HG03575 (cell line): ENCODE results near the gene TXNDC15.

Experiments used
- ATAC-seq: cut with Tn5 transposase; IDR thresholded peaks from one replicate; pipeline ENCODE4 v1.9.1; 2021; ENCODE audit not compliant: unreplicated experiment, insufficient number of reproducible peaks, low FRiP score; ENCODE audit errors: extremely low read depth

TXNDC15 gene

GRCh38 chr5:134911285-134912206, 37.4 kb downstream of the TXNDC15 start:
- no peak for ATAC-seq

- ATAC-seq = no peak
Measured at GRCh38 chr5:134913254-134913653, 39.1 kb downstream of the TXNDC15 start.

- ATAC-seq = no peak
Measured at GRCh38 chr5:134913795-134914194, 39.6 kb downstream of the TXNDC15 start.

- no peak for ATAC-seq
Measured at GRCh38 chr5:134917070-134917815, 43.1 kb downstream of the TXNDC15 start.

- ATAC-seq = no peak
Measured at GRCh38 chr5:134918861-134919260, 44.7 kb downstream of the TXNDC15 start.

DNA sequence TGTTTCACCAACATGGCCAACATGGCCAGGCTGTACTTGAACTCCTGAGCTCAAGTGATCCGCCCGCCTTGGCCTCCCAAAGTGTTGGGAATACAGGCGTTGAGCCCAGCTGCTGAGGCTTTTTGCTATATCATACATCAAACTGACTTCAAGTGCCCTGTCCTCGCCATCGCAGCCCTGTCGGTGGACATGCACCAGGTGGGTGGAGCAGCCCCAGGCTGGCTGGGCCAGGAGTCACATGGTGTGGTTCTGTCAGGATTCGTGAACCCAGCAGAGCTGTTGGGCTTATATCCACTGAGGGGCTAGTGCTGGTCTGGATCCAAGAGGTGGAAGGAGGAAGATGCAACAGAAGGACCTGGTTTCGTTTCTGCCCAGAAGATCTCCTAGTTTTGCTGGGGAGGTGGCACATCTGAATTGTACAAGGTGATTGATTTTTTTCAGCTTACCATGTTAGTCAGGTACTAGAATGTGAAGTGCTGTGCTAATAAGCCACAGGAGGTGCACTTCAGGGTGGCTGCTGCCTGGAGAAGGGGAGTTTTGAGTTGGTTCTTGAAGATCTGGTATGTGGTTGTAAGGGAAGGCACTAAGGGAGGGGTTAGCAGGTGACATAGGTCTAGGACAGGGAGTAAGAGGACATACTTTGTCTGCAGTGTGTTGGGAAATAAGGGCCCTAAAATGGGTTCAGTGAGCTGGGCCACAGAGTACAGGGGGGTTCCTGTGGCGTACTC, 46.8 kb downstream of the TXNDC15 start:
- ATAC-seq = no peak

DNA sequence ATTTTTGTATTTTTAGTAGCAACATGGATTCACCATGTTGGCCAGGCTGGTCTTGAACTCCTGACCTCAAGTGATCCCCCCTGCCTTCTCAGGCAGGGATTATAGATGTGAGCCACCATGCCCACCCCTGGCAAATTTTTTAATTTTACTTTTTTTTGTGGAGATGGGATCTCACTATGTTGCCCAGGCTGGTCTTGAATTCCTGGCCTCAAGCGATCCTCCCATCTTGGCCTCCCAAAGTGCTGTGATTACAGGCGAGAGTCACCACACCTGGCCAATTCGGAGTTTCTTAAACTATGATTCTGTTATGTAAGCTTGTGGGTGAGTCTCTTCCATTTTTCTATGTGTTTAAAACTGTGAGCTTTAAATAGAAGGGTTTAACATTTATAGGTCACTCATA, 58.3 kb downstream of the TXNDC15 start:
- no peak for ATAC-seq

DNA sequence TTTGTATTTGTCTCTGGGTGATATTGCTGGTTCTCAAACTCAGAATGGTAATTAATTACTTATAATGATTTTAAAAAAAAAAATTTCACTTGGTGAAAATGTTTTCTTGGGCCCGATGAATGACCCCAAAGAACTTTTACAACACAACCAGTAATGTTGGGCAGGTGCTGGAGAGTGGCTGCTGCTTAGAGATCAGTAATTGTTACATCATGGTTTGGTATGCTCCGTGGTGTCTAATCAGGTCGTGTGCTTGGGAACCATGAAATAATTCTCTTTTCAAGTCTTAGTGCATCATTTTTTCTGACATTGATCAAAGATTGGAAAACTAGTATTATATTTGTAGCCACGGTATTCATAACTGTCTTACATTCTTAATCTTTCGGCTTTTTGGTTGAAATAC, 60.0 kb downstream of the TXNDC15 start:
- no peak for ATAC-seq

- no peak for ATAC-seq
Measured at GRCh38 chr5:134935711-134936602, 61.8 kb downstream of the TXNDC15 start.

- ATAC-seq = no peak
Measured at GRCh38 chr5:134937526-134937925, 63.4 kb downstream of the TXNDC15 start.

GRCh38 chr5:134938030-134938429, 63.9 kb downstream of the TXNDC15 start:
- ATAC-seq = no peak

DNA sequence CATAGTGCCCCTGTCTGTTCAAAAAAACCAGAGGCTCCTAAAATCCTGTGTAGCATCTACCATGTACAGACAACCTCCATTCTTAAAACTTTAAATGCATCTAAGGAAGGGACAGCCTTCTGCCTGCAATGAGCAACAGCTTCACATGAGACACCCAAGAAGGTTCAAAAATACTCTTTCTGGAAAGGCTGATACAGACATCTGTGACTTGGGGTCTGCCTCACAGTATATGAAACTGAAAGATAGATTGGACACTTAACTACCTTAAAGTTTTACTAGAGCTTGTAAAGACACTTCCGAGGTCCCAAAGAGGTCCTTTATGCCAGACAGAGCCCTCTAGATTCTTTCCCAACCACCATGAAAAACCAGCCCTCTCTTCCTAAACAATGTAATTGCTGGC, 65.3 kb downstream of the TXNDC15 start:
- ATAC-seq = no peak

- ATAC-seq = no peak
Measured at GRCh38 chr5:134943547-134943946, 69.4 kb downstream of the TXNDC15 start.

DNA sequence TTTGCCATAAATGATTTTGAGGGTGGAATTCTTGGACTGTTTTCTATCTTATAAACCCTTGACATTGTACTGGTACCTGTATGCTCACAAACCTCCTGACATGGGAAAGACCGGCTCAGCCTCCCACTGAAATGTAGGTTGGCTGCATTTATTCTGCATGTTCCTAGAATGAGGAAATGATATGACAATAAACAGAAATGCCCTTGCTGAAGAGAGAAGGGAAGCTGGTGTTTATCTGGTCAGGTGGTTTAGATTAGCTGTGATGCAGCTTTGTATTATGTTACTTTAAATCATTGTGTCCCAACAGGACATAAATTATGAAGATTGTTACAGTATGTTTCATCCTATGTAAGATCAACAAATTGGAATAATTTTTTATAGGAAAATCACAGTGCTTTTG, 70.5 kb downstream of the TXNDC15 start:
- no peak for ATAC-seq

DNA sequence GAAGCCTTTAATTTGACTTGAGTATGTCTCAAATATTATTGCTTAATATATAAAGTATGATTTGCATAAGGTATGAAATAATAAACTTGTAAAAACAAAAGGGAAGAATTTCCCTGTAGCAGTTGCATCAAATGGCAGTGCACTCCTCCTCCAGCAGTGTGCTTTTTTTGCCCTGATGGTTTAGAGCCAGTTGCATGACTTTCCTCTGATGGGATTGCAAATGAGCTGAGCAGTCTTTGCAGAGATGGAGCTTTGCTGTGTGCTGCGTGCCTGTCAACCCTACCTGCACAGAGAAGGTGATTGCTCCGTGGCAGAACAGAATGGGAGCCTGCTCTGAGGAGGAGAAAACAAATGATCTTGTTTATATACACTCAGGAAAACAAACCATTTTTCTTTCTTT, 70.9 kb downstream of the TXNDC15 start:
- no peak for ATAC-seq

DNA sequence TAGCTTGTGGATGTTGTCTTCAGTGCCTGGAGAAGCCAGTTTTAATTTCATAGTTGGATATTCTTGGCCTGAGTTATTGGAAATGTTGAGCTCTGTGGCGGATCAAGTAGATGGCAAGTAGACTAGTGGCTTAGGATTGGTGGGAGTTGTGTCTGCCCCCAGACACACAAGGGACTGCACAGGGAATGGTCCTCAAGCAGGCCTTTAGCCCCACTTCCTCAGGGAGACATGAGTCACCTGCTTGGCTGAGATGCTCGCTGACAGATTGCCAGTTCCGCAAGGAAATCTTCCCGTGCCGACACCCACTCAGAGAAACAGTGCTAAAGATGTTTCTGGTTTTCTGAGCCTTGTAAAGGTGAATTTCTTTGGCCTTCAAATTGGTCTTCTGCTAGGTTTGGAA, 74.7 kb downstream of the TXNDC15 start:
- no peak for ATAC-seq

DNA sequence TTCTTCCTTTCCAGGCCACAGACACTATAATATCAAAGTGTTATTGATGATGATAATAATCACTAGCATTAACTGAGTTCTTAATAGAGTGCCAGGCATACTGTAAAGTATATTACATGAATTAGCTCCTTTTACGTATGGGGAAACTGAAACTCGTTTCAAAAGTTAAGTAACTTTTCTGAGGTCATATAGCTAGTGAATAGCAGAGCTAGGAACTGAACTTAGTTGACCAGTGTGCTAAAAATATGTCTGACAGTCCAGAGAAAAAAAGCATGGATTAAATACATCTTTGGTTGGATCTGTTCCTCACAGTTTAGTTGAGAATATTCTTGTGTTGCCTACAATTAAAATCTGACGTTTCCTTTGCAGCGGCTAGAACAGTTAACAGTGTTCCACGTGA, 75.1 kb downstream of the TXNDC15 start:
- no peak for ATAC-seq
